Loucy (cell line): ENCODE results near the gene DEPDC5.
"Not testable (repeated sequence)": the region's sequence is repeated elsewhere in the genome, so short reads cannot be mapped to it uniquely, and the experiment has no call there.

Experiments
- H2AFZ ChIP-seq: fragments of 200-600 bp; sonication (generic); 2 replicates; pipeline ENCODE4 v1.6.0; 2016; ENCODE audit warnings: antibody characterized with exemption, mild to moderate bottlenecking, low read length, moderate library complexity
- H3F3A ChIP-seq: fragments of 200-600 bp; 2 replicates; pipeline ENCODE4 v1.6.0; 2016; ENCODE audit warnings: antibody characterized with exemption, low read depth, mild to moderate bottlenecking
- H3K27me3 ChIP-seq: fragments of 200-600 bp; sonication (generic); 2 replicates; pipeline ENCODE4 v1.6.1; 2014; ENCODE audit warnings: low read length, mild to moderate bottlenecking; ENCODE audit not compliant: insufficient read depth, poor library complexity, severe bottlenecking
- H3K36me3 ChIP-seq: fragments of 200-600 bp; sonication (generic); 2 replicates; pipeline ENCODE4 v1.6.1; 2016; ENCODE audit warnings: low read length; ENCODE audit not compliant: insufficient read depth
- H3K4me1 ChIP-seq: fragments of 200-600 bp; sonication (generic); 2 replicates; pipeline ENCODE4 v1.5.1; 2014; ENCODE audit warnings: low read length, mild to moderate bottlenecking; ENCODE audit not compliant: insufficient read depth, poor library complexity, severe bottlenecking
- H3K4me2 ChIP-seq: fragments of 200-600 bp; sonication (generic); 2 replicates; pipeline ENCODE4 v1.6.0; 2014; ENCODE audit warnings: antibody characterized with exemption, low read length, low read depth, mild to moderate bottlenecking; ENCODE audit not compliant: poor library complexity, severe bottlenecking
- H3K4me3 ChIP-seq: fragments of 200-600 bp; sonication (generic); 2 replicates; pipeline ENCODE4 v1.5.1; 2014; ENCODE audit warnings: low read length, mild to moderate bottlenecking, mixed read lengths; ENCODE audit not compliant: poor library complexity, severe bottlenecking
- H3K79me2 ChIP-seq: fragments of 200-600 bp; sonication (generic); 2 replicates; pipeline ENCODE4 v1.6.1; 2014; ENCODE audit warnings: low read length; ENCODE audit not compliant: insufficient read depth
- H3K9ac ChIP-seq: fragments of 200-600 bp; sonication (generic); 2 replicates; pipeline ENCODE4 v1.6.0; 2014; ENCODE audit warnings: mild to moderate bottlenecking, low read depth, low read length, moderate library complexity; ENCODE audit not compliant: poor library complexity, severe bottlenecking
- H3K9me2 ChIP-seq: fragments of 200-600 bp; sonication (generic); replicated peaks from 2 replicates; pipeline ENCODE4 v1.6.1; 2016; ENCODE audit warnings: low read depth, low read length, mixed read lengths
- H3K9me3 ChIP-seq: fragments of 200-600 bp; sonication (generic); 2 replicates; pipeline ENCODE4 v1.6.1; 2014; ENCODE audit warnings: mild to moderate bottlenecking, antibody characterized with exemption, low read length, low read depth; ENCODE audit not compliant: insufficient read depth
- H4K20me1 ChIP-seq: fragments of 200-600 bp; sonication (generic); 2 replicates; pipeline ENCODE4 v1.6.0; 2014; ENCODE audit warnings: antibody characterized with exemption, low read length, mild to moderate bottlenecking; ENCODE audit not compliant: insufficient read depth, poor library complexity, severe bottlenecking
- EZH2phosphoT487 ChIP-seq: fragments of 200-600 bp; IDR thresholded peaks from 2 replicates; pipeline ENCODE4 v1.6.1; 2018; ENCODE audit warnings: antibody characterized with exemption, mild to moderate bottlenecking, moderate library complexity, borderline replicate concordance
- TF ChIP-seq, protein P1 (sequence below): fragments of 200-600 bp; sonication (generic); conservative IDR thresholded peaks from 2 replicates; pipeline ENCODE4 v1.5.1; 2014; ENCODE audit warnings: mild to moderate bottlenecking, antibody characterized with exemption, low read length

DEPDC5 gene

DNA sequence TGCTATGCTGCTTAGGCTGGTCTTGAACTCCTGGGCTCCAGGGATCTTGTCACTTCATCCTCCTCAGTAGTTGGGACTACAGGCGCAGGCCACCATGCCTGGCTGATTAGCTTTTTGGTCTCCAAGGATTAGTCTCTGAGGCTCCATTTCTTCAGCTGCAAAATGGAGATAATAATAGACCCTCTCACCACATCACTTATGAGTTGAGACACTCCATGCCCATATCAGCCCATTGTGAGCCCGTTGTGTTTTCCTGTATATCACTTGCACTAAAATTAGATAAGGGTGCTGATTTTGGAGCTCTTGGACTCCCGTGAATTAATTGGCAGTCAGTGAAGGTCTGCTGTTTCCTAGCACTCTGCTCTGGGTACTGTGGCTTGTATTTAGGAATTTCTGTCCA is 36.0 kb downstream of the DEPDC5 start:
- H3K4me3 ChIP-seq, result no peak overlapping the region
- H3K9me3 ChIP-seq, result no peaks in the 10 kb centered on the region
- TF ChIP-seq, protein P1, sequence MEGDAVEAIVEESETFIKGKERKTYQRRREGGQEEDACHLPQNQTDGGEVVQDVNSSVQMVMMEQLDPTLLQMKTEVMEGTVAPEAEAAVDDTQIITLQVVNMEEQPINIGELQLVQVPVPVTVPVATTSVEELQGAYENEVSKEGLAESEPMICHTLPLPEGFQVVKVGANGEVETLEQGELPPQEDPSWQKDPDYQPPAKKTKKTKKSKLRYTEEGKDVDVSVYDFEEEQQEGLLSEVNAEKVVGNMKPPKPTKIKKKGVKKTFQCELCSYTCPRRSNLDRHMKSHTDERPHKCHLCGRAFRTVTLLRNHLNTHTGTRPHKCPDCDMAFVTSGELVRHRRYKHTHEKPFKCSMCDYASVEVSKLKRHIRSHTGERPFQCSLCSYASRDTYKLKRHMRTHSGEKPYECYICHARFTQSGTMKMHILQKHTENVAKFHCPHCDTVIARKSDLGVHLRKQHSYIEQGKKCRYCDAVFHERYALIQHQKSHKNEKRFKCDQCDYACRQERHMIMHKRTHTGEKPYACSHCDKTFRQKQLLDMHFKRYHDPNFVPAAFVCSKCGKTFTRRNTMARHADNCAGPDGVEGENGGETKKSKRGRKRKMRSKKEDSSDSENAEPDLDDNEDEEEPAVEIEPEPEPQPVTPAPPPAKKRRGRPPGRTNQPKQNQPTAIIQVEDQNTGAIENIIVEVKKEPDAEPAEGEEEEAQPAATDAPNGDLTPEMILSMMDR, result no peak
- TF ChIP-seq EZH2phosphoT487, result no peak
- no peak overlapping the region for H3K4me2 ChIP-seq
- H3K79me2 ChIP-seq, result no peaks in the 10 kb centered on the region
- no peaks in the 10 kb centered on the region for H4K20me1 ChIP-seq
- H3K9me2 ChIP-seq, result no peaks in the 10 kb centered on the region
- no peaks in the 10 kb centered on the region for H3K27me3 ChIP-seq
- H3K9ac ChIP-seq, result no peak overlapping the region
- peaks cover 10% of the 10 kb centered on the region; the same call in 1 of the 2 replicates for H3K36me3 ChIP-seq
- no peaks in the 10 kb centered on the region for H3K4me1 ChIP-seq
- H2AFZ ChIP-seq, result no peak overlapping the region
- no peaks in the 10 kb centered on the region for H3F3A ChIP-seq

DNA sequence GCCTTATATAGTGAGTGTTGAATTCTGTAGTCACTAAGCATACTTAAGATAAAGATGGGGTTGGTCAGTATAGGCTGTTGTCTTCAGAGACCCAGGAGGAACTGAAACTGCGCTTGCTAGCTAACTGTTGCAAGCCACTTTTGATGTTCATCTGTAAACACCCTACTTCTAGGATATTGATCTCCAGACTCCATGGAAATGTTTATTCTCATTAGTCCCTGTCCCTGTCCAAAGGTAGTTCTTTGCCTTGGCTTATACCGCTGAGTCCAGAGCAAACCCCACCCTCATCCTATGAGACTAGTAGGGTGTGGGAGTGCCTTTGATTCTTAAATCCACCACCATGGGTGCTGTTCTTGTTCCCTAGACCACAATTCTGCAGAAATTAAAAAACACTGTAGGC is 36.4 kb downstream of the DEPDC5 start:
- TF ChIP-seq, protein P1, result no peak
- no peak for TF ChIP-seq EZH2phosphoT487
- peaks cover 6% of the 10 kb centered on the region; the same call in 1 of the 2 replicates for H3K36me3 ChIP-seq
- no peaks in the 10 kb centered on the region for H3K9me3 ChIP-seq
- no peak overlapping the region for H3K4me2 ChIP-seq
- no peaks in the 10 kb centered on the region for H4K20me1 ChIP-seq
- no peaks in the 10 kb centered on the region for H3K27me3 ChIP-seq
- no peak overlapping the region for H2AFZ ChIP-seq
- no peaks in the 10 kb centered on the region for H3F3A ChIP-seq
- H3K9ac ChIP-seq, result no peak overlapping the region
- no peak overlapping the region for H3K4me3 ChIP-seq
- H3K4me1 ChIP-seq, result no peaks in the 10 kb centered on the region
- no peaks in the 10 kb centered on the region for H3K79me2 ChIP-seq
- no peaks in the 10 kb centered on the region for H3K9me2 ChIP-seq

DNA sequence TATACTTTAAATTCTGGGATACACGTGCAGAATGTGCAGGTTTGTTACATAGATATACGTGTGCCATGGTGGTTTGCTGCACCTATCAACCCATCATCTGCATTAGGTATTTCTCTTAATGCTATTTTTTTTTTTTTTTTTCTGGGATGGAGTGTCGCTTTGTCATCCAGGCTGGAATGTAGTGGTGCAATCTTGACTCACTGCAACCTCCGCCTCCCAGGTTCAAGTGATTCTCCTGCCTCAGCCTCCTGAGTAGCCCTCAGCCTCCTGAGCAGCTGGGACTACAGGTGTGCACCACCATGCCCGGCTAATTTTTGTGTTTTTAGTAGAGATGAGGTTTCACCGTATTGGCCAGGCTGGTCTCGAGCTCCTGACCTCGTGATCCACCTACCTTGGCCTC is 45.5 kb downstream of the DEPDC5 start:
- not testable (repeated sequence) for H3K4me2 ChIP-seq, H3K4me3 ChIP-seq, H2AFZ ChIP-seq, H3K4me1 ChIP-seq, H3K9ac ChIP-seq, H3K9me2 ChIP-seq, H4K20me1 ChIP-seq, H3K79me2 ChIP-seq, H3K9me3 ChIP-seq, H3F3A ChIP-seq, H3K27me3 ChIP-seq
- H3K36me3 ChIP-seq, result peaks cover 43% of the 10 kb centered on the region; the same call in 1 of the 2 replicates

DNA sequence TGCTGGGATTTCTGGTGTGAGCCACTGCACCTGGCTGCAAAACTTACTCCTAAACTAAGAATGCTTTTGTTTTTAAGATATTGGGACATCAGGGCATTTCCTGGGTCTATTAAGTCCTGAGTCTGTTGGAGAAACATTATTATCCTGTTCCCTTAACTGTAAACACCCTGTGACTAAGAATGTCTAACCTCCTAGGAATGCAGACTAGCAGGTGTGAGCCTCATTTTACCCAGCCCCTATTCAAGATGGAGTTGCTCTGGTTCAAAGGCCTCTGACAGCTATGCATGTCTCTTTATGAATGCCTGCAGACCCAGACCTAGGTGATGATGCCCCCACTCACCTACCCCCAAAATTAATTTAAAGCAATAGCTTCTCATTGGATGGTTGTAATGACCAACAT is 46.2 kb downstream of the DEPDC5 start:
- Histone ChIP-seq H3K27me3 (no peaks in the 10 kb centered on the region), H3K36me3 (peaks cover 50% of the 10 kb centered on the region; the same call in 1 of the 2 replicates)
- TF ChIP-seq, protein P1, result no peak
- no peak for TF ChIP-seq EZH2phosphoT487

DNA sequence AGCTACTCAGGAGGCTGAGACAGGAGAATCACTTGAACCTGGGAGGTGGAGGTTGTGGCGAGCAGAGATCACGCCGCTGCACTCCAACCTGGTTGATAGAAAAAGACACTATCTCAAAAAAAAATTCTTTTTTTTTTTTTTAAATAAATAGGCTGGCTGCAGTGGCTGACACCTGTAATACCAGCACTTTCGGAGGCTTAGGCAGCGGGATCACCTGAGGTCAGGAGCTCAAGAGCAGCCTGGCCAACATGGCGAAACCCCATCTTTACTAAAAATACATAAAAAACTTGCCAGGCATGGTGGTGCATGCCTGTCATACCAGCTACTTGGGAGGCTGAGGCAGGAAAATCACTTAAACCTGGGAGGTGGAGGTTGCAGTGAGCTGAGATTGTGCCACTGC is 47.0 kb downstream of the DEPDC5 start:
- H3K4me3 ChIP-seq, H3K4me2 ChIP-seq, H3K9ac ChIP-seq, H3F3A ChIP-seq, H3K9me3 ChIP-seq, H3K4me1 ChIP-seq, H4K20me1 ChIP-seq, H3K27me3 ChIP-seq, H2AFZ ChIP-seq, H3K79me2 ChIP-seq, H3K9me2 ChIP-seq: not testable (repeated sequence)
- H3K36me3 ChIP-seq, result peaks cover 58% of the 10 kb centered on the region; the same call in 1 of the 2 replicates

More for the DNA sequence above, 46.2 kb downstream of the DEPDC5 start:
- H3F3A ChIP-seq, result no peaks in the 10 kb centered on the region
- H3K4me3 ChIP-seq, result no peak overlapping the region
- no peaks in the 10 kb centered on the region for H3K9me3 ChIP-seq
- H3K9ac ChIP-seq, result no peak overlapping the region
- no peak overlapping the region for H2AFZ ChIP-seq
- no peaks in the 10 kb centered on the region for H3K9me2 ChIP-seq
- no peaks in the 10 kb centered on the region for H4K20me1 ChIP-seq
- H3K4me2 ChIP-seq, result no peak overlapping the region
- no peaks in the 10 kb centered on the region for H3K4me1 ChIP-seq
- H3K79me2 ChIP-seq, result no peaks in the 10 kb centered on the region
